ENCODE data around the gene LCT. TPM values are rescaled to one million over a fixed set of nuclear protein-coding genes. Genes with fewer than 3 reads are reported as not detected.

LCT gene
- total and polyA plus RNA-seq, 8 donors, result 0.58 to 12.3 TPM; not detected in 6

- no peaks in the 10 kb centered on the region for H3K9me3 ChIP-seq
- H3K4me3 ChIP-seq, result no peak overlapping the region
- H3K27me3 ChIP-seq, result no peaks in the 10 kb centered on the region
- no peak overlapping the region for H3K27ac ChIP-seq
- H3K4me1 ChIP-seq, result peaks cover 12 to 29% (median 19%) of the 10 kb centered on the region in 4 donors
- DNase-seq, result no peak
- intact Hi-C loops (cut with DNase I; ENCODE audit: low total_unique reads), result no loop called here
- 94 to 98% (median 98%) methylated on average over 3 of the region's 3 CpGs for WGBS, 5 donors
- TF ChIP-seq POLR2A (IDR thresholded peaks at IDR 0.05), result no peak
- TF ChIP-seq CTCF (IDR thresholded peaks at IDR 0.05), result no peak
- no peak for TF ChIP-seq EP300 (IDR thresholded peaks at IDR 0.05)
- no peaks in the 10 kb centered on the region for H3K36me3 ChIP-seq
Observed at GRCh38 chr2:135740206-135740605, 96.8 kb downstream of the LCT start.

Small RNA genes within 50 kb of the gene (small RNA-seq; reads per million reads assigned to genes)
- gene RF00019, result 0 reads per million in 4 donors

Other genes with a start within 250 kb of the LCT start
- gene UBXN4, start 95.3 kb downstream of the LCT start, total RNA-seq, result 100 to 1,000 TPM in 2 of 5 donors, 10 to 100 TPM in 3; 18.8 to 296 (median 79.3) TPM
- gene UBXN4, start 95.3 kb downstream of the LCT start, polyA plus RNA-seq, result 10 to 100 TPM; 25.6 to 39.9 (median 32.8) TPM
- 10 to 100 TPM in 3 of 5 donors, 1 to 10 TPM in 2; 1.8 to 41.1 (median 14.6) TPM for gene MCM6, start 39.3 kb upstream of the LCT start, total RNA-seq
- 1 to 10 TPM; 6.0 to 9.9 (median 7.2) TPM for gene MCM6, start 39.3 kb upstream of the LCT start, polyA plus RNA-seq
- 100 to 1,000 TPM in 3 of 5 donors, 10 to 100 TPM in 2; 39.1 to 244 (median 106) TPM for gene DARS1, start 148.4 kb upstream of the LCT start, total RNA-seq
- gene DARS1, start 148.4 kb upstream of the LCT start, polyA plus RNA-seq, result 10 to 100 TPM; 48.1 to 63.2 (median 60.9) TPM

Measured in stomach (tissue), 9 donors.